Activated naive CD8-positive, alpha-beta T cell (primary cell): ENCODE results near the gene AKR1D1.
"Not testable (repeated sequence)": the region's sequence is repeated elsewhere in the genome, so short reads cannot be mapped to it uniquely, and the experiment has no call there.

ENCODE experiments used
- H3K27ac Mint-ChIP-seq: one replicate; pipeline ENCODE4 v1.8.0; 2021; ENCODE audit warnings: mixed read lengths
- H3K27me3 Mint-ChIP-seq: one replicate; pipeline ENCODE4 v1.8.0; 2021; ENCODE audit warnings: mixed read lengths
- H3K36me3 Mint-ChIP-seq: one replicate; pipeline ENCODE4 v1.8.0; 2021; ENCODE audit warnings: mixed read lengths
- H3K4me1 Mint-ChIP-seq: one replicate; pipeline ENCODE4 v1.8.0; 2021; ENCODE audit warnings: low read depth, mixed read lengths
- H3K4me3 Mint-ChIP-seq: one replicate; pipeline ENCODE4 v1.8.0; 2021; ENCODE audit warnings: mild to moderate bottlenecking, mixed read lengths
- H3K9me3 Mint-ChIP-seq: one replicate; pipeline ENCODE4 v1.8.0; 2021; ENCODE audit warnings: low read depth, mixed read lengths

Gene AKR1D1

GRCh38 chr7:138055698-138056097 lies 20.6 kb upstream of the AKR1D1 start:
- H3K36me3 Mint-ChIP-seq = not testable (repeated sequence)

GRCh38 chr7:138063400-138063799 lies 12.9 kb upstream of the AKR1D1 start:
- Mint-ChIP-seq H3K27me3 (no peaks in the 10 kb centered on the region), H3K36me3 (peaks cover 2% of the 10 kb centered on the region), H3K27ac (no peak overlapping the region)

More at GRCh38 chr7:138055698-138056097, 20.6 kb upstream of the AKR1D1 start:
- H3K9me3 Mint-ChIP-seq = peaks cover 10% of the 10 kb centered on the region
- H3K27ac Mint-ChIP-seq, H3K4me1 Mint-ChIP-seq, H3K27me3 Mint-ChIP-seq, H3K4me3 Mint-ChIP-seq: not testable (repeated sequence)

GRCh38 chr7:138064856-138065357 lies 11.4 kb upstream of the AKR1D1 start:
- Mint-ChIP-seq H3K27ac (no peak overlapping the region), H3K4me1 (no peaks in the 10 kb centered on the region), H3K27me3 (peaks cover 2% of the 10 kb centered on the region), H3K4me3 (no peak overlapping the region), H3K9me3 (no peaks in the 10 kb centered on the region), H3K36me3 (no peaks in the 10 kb centered on the region)

More at GRCh38 chr7:138063400-138063799, 12.9 kb upstream of the AKR1D1 start:
- H3K4me1 Mint-ChIP-seq = no peaks in the 10 kb centered on the region
- H3K9me3 Mint-ChIP-seq = no peaks in the 10 kb centered on the region
- H3K4me3 Mint-ChIP-seq = no peak overlapping the region

- Mint-ChIP-seq H3K4me1 (no peaks in the 10 kb centered on the region), H3K36me3 (no peaks in the 10 kb centered on the region), H3K27me3 (peaks cover 2% of the 10 kb centered on the region), H3K27ac (no peak overlapping the region), H3K9me3 (no peaks in the 10 kb centered on the region), H3K4me3 (no peak overlapping the region)
These were observed 10.4 kb upstream of the AKR1D1 start for GRCh38 chr7:138065827-138066226.

- H3K4me3 Mint-ChIP-seq = no peak overlapping the region
- peaks cover 2% of the 10 kb centered on the region for H3K27me3 Mint-ChIP-seq
- no peak overlapping the region for H3K27ac Mint-ChIP-seq
- no peaks in the 10 kb centered on the region for H3K36me3 Mint-ChIP-seq
- no peaks in the 10 kb centered on the region for H3K9me3 Mint-ChIP-seq
- no peaks in the 10 kb centered on the region for H3K4me1 Mint-ChIP-seq
These were observed 9.3 kb upstream of the AKR1D1 start for GRCh38 chr7:138066954-138067394.

- peaks cover 2% of the 10 kb centered on the region for H3K27me3 Mint-ChIP-seq
These were observed 8.5 kb upstream of the AKR1D1 start for GRCh38 chr7:138067774-138068173.

GRCh38 chr7:138070908-138071307 lies 5.4 kb upstream of the AKR1D1 start:
- H3K4me3 Mint-ChIP-seq = no peak overlapping the region
- H3K36me3 Mint-ChIP-seq = peaks cover 3% of the 10 kb centered on the region
- peaks cover 4% of the 10 kb centered on the region for H3K27me3 Mint-ChIP-seq
- no peaks in the 10 kb centered on the region for H3K4me1 Mint-ChIP-seq
- H3K9me3 Mint-ChIP-seq = peaks cover 18% of the 10 kb centered on the region
- no peak overlapping the region for H3K27ac Mint-ChIP-seq

More at GRCh38 chr7:138067774-138068173, 8.5 kb upstream of the AKR1D1 start:
- Mint-ChIP-seq H3K4me1 (no peaks in the 10 kb centered on the region), H3K9me3 (no peaks in the 10 kb centered on the region), H3K27ac (no peak overlapping the region), H3K4me3 (no peak overlapping the region), H3K36me3 (no peaks in the 10 kb centered on the region)

GRCh38 chr7:138072726-138073125 lies 3.5 kb upstream of the AKR1D1 start:
- Mint-ChIP-seq H3K27ac (no peak overlapping the region), H3K36me3 (peaks cover 6% of the 10 kb centered on the region), H3K4me1 (no peaks in the 10 kb centered on the region), H3K27me3 (peaks cover 4% of the 10 kb centered on the region), H3K9me3 (peaks cover 19% of the 10 kb centered on the region), H3K4me3 (no peak overlapping the region)

GRCh38 chr7:138074121-138074520 lies 2.1 kb upstream of the AKR1D1 start:
- no peaks in the 10 kb centered on the region for H3K4me1 Mint-ChIP-seq
- H3K27me3 Mint-ChIP-seq = peaks cover 2% of the 10 kb centered on the region

GRCh38 chr7:138074540-138074939 lies 1.7 kb upstream of the AKR1D1 start:
- H3K9me3 Mint-ChIP-seq = peaks cover 19% of the 10 kb centered on the region
- H3K4me3 Mint-ChIP-seq = no peak overlapping the region
- peaks cover 6% of the 10 kb centered on the region for H3K36me3 Mint-ChIP-seq
- H3K27me3 Mint-ChIP-seq = peaks cover 2% of the 10 kb centered on the region
- no peak overlapping the region for H3K27ac Mint-ChIP-seq
- H3K4me1 Mint-ChIP-seq = no peaks in the 10 kb centered on the region

More at GRCh38 chr7:138074121-138074520, 2.1 kb upstream of the AKR1D1 start:
- peaks cover 19% of the 10 kb centered on the region for H3K9me3 Mint-ChIP-seq
- no peak overlapping the region for H3K4me3 Mint-ChIP-seq
- peaks cover 6% of the 10 kb centered on the region for H3K36me3 Mint-ChIP-seq
- H3K27ac Mint-ChIP-seq = no peak overlapping the region

- no peak overlapping the region for H3K4me3 Mint-ChIP-seq
- H3K4me1 Mint-ChIP-seq = no peaks in the 10 kb centered on the region
- peaks cover 19% of the 10 kb centered on the region for H3K9me3 Mint-ChIP-seq
- H3K27ac Mint-ChIP-seq = no peak overlapping the region
- H3K27me3 Mint-ChIP-seq = peaks cover 2% of the 10 kb centered on the region
- peaks cover 6% of the 10 kb centered on the region for H3K36me3 Mint-ChIP-seq
These were observed 909 bp upstream of the AKR1D1 start for GRCh38 chr7:138075350-138075749.

GRCh38 chr7:138075786-138076185 lies 473 bp upstream of the AKR1D1 start:
- not testable (repeated sequence) for H3K36me3 Mint-ChIP-seq, H3K4me1 Mint-ChIP-seq, H3K4me3 Mint-ChIP-seq, H3K27me3 Mint-ChIP-seq, H3K27ac Mint-ChIP-seq
- H3K9me3 Mint-ChIP-seq = peaks cover 19% of the 10 kb centered on the region

GRCh38 chr7:138077809-138078208 lies 1.6 kb downstream of the AKR1D1 start:
- no peak overlapping the region for H3K27ac Mint-ChIP-seq
- no peaks in the 10 kb centered on the region for H3K4me1 Mint-ChIP-seq
- H3K4me3 Mint-ChIP-seq = no peak overlapping the region
- peaks cover 19% of the 10 kb centered on the region for H3K9me3 Mint-ChIP-seq
- H3K27me3 Mint-ChIP-seq = peaks cover 2% of the 10 kb centered on the region
- H3K36me3 Mint-ChIP-seq = peaks cover 6% of the 10 kb centered on the region

- Mint-ChIP-seq H3K27me3 (peaks cover under 1% of the 10 kb centered on the region), H3K4me3 (no peak overlapping the region), H3K9me3 (peaks cover 16% of the 10 kb centered on the region), H3K27ac (no peak overlapping the region), H3K36me3 (peaks cover 3% of the 10 kb centered on the region), H3K4me1 (no peaks in the 10 kb centered on the region)
These were observed 2.9 kb downstream of the AKR1D1 start for GRCh38 chr7:138079137-138079536.

GRCh38 chr7:138081868-138082267 lies 5.6 kb downstream of the AKR1D1 start:
- Mint-ChIP-seq H3K9me3 (no peaks in the 10 kb centered on the region), H3K4me3 (no peak overlapping the region), H3K27ac (no peak overlapping the region), H3K36me3 (no peaks in the 10 kb centered on the region), H3K4me1 (no peaks in the 10 kb centered on the region), H3K27me3 (peaks cover 6% of the 10 kb centered on the region)

- Mint-ChIP-seq H3K4me3 (no peak overlapping the region), H3K27me3 (peaks cover 6% of the 10 kb centered on the region), H3K4me1 (no peaks in the 10 kb centered on the region), H3K27ac (no peak overlapping the region), H3K36me3 (no peaks in the 10 kb centered on the region), H3K9me3 (no peaks in the 10 kb centered on the region)
These were observed 7.6 kb downstream of the AKR1D1 start for GRCh38 chr7:138083859-138084258.
